Measurements from ENCODE around the gene APOA5. TPM values are rescaled to one million over a fixed set of nuclear protein-coding genes. Genes with fewer than 3 reads are reported as not detected.
A peak's percentile ranks its signal among the peaks of the same experiment; 100 is the strongest.

Gene APOA5
- total and polyA plus RNA-seq, 2 of the 13 experiments (the other 11 are each of a cell fraction or from before 2014, with no cell fraction given) = 44.0 to 49.1 TPM

- TF ChIP-seq CSRNP1 (CRISPR knock-in tag; IDR thresholded peaks at IDR 0.05) = peak; percentile 11; the same call in 1 of the 2 replicates
- peak; percentile 11; the same call in 1 of the 2 replicates for TF ChIP-seq ZFY (CRISPR knock-in tag; IDR thresholded peaks at IDR 0.05)
- TF ChIP-seq ZNF350 (CRISPR knock-in tag; IDR thresholded peaks at IDR 0.05; ENCODE audit: borderline replicate concordance, low read depth) = 0 out of 2 replicates have a peak, but pooled peaks have one; percentile 10
- TF ChIP-seq ZBTB20 (CRISPR knock-in tag; IDR thresholded peaks at IDR 0.05; ENCODE audit: borderline replicate concordance, low read depth) = peak; percentile 37; the same call in 1 of the 2 replicates
- 0 out of 2 replicates have a peak, but pooled peaks have one; percentile 16 for TF ChIP-seq ZSCAN21 (CRISPR knock-in tag; IDR thresholded peaks at IDR 0.05; ENCODE audit: borderline replicate concordance)
- TF ChIP-seq ZNF292 (CRISPR knock-in tag; IDR thresholded peaks at IDR 0.05; ENCODE audit: borderline replicate concordance, low read depth) = 0 out of 2 replicates have a peak, but pooled peaks have one; percentile 47
- TF ChIP-seq ZNF660 (CRISPR knock-in tag; IDR thresholded peaks at IDR 0.05; ENCODE audit: borderline replicate concordance, low read depth) = no peak
- peak; percentile 7 for TF ChIP-seq ZNF687 (CRISPR knock-in tag; IDR thresholded peaks at IDR 0.05)
- TF ChIP-seq CREBL2 (CRISPR knock-in tag; IDR thresholded peaks at IDR 0.05; ENCODE audit: borderline replicate concordance) = no peak
- no peak for TF ChIP-seq ZNF264 (CRISPR knock-in tag; IDR thresholded peaks at IDR 0.05)
- 0 out of 2 replicates have a peak, but pooled peaks have one; percentile 24 for TF ChIP-seq ZC3H13 (CRISPR knock-in tag; IDR thresholded peaks at IDR 0.05)
Observed at GRCh38 chr11:116830184-116830912, 38.7 kb upstream of the APOA5 start (continued).

All from HepG2 (cell line).